NCI-H524 treated with DMSO at 0.1 percent for 48 hours (cell line): ENCODE measurements around the gene PEX10.

Experiments used
- DNase-seq: peaks from one replicate; lab custom pipeline; 2025; lab: John Stamatoyannopoulos, UW

Gene PEX10

DNA sequence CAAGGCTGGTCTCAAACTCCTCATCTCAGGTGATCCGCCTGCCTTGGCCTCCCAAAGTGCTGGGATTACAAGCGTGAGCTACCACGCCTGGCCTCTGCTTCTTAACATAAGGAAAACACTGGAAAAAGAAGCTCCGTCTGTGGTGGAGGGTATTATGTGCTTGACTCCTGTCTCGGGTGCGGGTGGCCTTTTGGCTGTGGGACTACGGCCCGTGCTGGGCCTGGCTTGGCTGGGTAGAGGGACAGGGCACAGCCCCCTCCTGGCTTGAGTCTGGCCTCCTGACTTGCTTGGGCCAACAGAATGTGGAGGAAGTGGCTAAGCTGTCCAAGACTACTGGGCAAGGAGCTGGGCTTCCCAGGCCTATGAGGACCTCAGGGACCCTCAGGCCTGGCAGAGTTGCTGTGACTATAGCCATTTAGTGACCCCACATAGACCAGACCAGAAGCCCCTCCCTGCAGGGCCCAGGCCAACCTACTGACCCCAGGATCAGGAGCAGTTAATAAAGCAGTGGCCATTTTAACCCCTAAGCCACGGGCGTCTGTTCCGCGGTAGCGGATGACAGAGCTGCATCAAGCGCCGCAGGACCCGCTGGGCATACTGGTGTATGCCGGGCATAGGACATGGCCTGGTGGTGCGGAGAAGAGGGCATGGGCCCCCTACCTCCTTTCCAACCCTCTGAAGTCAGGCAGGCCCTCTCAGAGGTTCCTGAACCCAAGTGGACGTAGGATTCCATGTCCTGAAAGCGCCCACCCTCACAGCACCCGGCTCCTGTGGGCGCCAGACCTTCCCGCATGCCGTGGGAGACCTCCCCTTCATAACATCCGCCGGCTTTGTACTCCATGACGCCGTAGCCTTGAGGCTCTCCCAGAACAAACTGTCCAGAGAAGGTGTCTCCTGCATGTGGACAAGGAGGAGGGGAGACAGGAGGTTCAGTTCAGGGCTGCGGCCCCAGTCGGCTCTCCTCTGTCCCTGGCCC lies 25.4 kb downstream of the PEX10 start:
- DNase-seq = no peak

DNA sequence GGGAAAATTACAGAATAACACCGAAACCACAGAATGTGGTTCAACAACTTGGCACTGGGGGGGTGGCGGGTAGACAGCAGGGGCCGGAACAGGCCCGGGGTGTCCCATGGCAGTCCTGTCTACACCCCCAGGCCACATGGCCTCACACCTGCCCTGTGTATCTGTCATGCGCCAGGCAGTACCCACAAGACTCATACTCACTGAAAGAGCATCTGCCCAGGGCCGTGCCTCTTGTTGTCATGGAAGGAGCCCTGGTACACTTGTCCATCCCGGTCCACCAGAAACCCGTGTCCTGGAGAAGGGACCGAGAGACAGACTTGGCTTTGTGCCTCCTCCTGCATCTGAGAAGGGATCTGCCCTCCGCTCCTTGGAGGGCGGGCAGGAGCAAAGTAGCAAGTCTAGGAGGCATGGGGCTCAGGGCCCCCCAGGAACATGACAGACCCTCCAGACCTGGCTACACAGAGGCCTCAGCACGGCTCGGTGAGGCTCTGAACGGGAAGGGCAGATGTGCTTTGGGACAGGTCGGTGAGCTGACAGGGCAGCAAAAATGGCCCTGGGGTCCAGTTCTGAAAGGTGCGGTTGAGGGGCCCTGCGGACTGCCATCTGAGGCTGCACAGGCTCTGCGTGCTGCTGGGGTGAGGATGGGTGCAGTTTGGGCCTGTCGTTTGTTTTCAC lies 26.6 kb downstream of the PEX10 start:
- no peak for DNase-seq

DNA sequence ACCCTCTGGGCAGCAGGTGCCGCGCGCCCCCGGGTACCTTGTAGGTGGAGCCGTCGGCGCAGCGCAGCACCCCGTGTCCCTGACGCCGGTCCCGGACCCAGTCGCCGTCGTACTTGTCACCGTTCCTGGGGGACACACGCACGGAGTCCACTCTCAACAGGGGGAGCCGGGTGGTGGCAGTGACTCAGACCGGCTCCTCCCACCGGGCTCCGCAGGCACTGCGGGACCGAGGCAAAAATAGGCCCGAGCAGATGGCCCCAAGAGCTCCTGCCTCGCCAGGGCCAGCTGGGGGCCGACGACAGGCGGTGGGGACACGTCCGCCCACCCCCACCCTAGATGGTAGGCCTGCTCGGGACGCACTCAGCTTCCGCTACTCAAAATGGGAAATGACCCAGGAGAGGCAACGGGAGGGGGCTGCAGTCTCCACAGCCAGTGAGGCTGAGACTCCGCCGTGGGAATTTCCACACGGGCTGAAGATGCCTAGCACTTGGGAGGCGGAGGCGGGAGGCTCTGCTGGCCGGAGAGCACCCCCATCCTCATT lies 27.4 kb downstream of the PEX10 start:
- no peak for DNase-seq

DNA sequence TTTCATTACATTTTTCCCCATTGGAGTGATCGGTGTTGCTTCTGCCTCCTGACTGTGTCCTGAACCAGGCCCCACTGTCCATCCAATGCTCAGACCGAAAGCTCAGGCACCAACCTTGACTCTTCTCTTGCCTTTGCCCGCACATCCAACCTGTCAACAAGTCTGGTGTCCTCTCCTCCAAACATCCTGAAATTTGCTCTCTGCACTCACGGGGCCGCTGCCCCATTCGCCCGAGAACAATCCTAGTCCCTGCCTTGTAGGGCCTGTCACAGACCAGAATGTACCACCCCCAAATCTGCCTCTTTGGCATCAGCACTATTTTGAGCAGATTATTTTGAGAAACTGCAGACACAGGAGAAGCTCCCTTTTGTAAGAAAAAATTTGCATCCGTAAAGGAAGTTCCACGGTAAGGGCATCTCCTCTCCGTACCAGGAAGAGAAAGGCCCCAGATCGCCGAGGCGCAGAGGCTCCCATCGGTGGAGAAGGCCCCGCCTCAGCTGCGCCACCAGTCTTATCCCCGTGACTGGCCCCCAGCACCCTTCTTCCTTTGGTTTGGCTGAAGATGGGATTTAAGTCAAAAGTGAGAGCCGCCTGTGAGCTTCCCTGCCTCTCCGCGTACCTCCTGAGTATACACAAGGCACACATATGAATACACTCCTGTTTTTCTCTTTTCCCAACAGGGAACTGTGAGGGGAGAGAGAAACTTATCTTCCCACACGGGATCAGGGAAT lies 28.1 kb downstream of the PEX10 start:
- DNase-seq = no peak

DNA sequence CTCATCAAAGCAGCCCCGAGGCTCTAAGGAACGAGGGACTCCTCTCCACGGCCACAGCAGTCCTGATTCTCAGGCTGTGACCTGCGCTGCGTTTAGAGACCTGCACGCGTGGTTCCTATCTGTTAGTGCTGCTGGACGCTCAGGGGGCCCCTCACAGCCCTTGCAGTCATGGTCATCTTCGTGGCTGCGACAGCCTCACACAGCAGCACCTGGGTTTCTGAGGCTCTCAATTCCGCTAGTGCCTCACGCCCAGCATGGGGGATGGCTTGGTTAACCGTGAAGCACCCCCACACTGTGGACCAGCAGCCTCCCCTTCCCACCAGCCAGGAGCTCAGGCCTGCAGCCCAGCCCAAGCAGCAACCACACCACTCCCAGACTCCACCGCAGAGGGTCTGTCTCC lies 28.8 kb downstream of the PEX10 start:
- no peak for DNase-seq

DNA sequence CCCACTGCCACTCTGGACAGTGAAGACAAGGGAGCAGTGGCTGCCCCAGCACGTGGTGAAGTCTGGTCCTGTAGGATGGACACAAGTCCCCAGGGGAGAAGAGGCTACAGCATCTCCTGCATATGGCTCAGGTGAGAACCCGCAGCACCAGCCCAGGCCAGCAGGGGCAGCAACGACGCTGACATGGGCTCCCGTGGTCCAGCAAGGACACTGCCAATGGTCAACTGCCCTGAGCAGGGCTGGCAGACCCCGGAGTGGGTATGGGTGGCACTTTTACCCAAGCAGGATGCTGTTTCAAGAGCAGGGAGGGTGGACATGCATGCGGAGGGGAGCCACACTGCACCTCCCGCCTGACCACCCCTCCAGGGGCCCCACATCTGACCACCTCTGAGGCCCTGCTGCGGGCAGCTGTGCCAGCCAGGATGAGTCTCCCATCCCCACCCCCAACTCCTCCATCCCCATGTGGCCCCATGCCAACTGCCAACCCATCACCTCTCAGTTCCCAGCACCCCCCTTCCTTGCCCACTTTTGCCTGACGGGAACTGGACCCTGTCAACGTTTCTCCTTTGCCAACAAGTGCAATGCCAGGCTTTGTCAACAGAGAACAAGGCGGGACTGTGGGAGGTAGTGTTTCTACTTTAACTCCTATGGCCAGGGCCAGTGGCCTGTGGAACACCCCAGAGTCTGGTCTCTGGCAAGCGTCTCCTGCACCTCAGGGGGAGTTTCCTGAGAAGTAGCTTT lies 29.6 kb downstream of the PEX10 start:
- no peak for DNase-seq

DNA sequence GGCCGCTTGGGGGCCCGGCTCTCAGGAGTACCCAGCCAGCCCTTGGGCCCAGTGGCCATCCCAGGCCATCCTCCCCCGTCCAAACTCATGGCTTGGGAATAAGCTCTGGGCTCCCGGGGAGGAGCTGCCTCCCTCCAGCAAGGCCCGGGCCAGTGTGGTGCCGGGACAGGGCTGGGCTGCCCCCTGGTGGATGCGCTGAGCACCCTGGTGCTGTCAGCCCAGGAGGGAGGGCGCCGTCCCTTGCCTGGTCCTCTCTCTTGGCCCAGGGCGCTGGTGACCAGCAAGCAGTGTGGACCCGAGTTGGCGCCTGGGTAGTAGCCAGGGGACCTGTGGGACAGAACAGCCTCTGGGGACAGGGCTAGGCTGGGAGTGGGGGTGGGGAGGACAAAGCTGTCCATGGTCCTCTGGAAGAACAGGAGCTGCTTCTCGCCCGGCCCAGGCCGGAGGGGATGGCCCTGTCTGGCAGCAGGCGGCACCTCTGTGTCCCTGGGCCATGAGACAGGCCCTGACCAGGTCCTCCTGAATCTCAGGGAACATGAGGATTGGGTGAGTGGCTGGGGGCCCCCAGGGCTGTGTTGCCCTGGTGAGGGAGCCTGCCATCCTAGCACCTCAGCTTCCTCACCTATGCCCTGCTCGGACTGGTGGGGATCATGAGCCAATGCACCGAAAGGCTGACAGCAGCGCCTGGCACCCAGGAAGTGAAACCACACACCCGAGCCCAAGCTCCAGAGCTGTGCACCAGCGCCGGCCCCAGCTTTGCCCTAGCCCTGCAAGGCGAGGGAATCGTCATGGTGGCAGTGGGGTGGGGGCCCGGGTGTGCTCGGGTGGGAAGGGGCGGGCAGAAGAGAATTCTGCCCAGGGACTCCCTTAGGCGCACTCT lies 30.4 kb downstream of the PEX10 start:
- no peak for DNase-seq

DNA sequence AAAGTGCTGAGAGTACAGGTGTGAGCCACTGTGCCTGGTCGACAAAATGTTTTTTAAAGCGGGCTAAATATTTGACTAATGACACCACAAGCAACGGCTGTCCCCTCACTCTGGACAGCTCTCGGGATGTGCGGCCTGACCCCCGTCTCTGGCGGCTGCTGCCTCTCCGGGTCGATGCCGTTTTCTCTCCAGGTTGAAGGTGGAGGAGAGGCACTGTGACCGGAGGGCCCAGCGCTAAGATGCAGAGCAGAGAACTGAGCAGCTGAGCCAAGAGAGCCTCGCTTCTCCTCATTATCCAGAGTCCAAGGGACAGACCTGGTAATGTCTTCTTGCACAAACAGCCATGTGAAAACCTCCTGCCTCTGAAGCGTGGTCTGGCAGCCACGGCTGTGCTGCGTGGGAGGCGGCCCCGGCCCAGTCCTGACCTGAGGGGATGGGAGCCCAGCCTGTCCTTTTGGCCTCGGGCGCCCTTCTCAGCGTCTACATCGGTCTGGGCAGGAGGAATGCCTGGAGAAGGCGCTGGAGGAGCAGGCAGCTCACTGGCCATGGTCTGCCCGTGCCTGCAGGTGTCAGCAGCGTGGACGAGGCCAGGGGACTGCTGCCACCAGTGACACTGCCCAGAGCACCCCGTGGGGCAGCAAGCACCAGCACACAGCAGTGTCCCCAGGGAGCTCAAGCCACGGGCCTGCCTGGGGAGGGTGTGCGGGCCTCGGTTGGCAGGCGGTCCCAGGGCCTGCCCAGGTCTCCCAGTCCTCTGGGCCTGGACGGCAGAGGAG lies 31.4 kb downstream of the PEX10 start:
- no peak for DNase-seq

DNA sequence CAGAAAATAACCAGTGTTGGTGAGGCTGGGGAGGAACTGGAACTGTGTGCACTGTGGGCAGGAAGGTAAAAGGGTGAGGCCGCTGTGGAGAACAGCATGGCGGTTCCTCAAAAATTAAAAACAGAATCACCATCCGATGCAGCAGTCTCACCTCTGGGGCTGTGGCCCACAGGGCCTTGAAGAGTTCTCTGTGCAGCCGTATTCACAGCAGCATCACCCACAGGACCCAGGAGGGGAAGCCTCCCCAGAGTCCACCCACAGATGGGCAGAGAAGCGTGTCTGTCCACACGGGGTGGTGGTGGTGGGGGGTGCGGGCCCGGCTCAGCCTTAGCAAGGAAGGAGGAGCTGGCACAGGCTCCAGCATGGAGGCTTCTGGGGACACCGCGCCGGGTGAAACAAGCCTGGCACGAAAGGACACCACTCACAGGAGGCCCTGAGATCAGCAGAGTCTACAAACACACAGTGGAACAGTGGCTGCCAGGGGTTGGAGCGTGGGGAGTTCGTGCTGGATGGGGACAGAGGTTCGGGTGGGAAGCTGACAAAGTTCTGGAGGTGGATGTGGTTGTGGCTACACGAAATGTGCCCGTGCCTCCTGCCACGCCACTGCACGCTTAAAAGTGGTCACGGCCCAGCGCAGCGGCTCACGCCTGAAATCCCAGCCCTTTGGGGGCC lies 32.5 kb downstream of the PEX10 start:
- no peak for DNase-seq

DNA sequence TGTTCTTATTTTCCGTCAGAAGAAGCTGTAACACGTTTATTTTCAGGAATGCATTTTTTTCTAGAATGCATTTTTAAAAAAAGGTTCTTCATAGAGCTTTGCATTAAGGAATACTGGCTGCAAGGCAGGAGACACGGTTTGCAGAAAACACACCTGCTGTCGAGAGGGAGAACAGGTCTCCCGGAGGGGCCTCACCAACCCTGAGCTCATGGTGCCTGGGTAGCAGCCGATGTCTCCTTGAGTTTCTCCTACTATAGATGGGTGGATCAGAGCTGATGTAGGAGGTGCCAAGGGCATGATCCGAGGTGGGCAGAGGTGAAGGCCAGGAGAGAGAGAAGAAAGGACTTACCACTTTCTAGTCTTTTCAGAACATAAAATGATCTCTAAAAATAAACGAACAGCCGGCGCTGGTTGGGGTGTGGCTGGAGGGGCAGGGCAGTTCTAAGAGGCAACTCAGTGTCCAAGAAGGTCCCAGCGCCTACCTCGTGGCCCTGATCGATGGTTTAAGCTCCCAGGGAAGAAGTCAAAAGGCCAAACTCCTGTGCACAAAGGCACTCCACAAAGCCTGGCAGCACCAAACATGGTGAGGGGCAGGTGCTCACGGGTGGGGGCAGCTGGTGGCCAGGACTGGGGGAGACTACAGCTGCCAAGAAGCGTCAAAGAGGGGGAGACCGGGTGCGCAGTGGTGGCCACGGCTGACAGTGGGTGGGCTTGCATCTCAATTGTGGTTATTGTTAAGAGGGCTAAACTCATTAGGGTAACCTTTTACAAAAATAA lies 33.2 kb downstream of the PEX10 start:
- DNase-seq = no peak

DNA sequence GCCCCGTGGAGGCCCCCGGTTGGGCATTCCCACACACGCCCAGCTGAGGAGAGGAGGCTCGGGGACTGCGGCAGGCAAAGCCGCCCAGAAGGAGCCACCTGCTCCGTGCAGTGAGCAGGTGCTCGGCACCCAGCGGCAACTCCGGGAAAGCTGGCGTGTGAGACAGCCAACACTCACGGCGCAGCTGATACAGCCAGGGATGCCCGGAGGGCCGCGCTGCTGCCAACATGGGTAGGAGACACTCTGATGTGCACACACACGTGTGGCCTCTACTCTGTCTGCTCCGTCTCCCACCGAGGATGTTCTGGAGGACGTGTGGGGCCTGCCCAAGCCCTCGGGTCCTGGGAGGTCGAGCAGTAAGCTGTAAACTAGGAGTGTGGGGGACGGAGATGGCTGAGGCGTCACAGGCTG lies 33.9 kb downstream of the PEX10 start:
- no peak for DNase-seq

DNA sequence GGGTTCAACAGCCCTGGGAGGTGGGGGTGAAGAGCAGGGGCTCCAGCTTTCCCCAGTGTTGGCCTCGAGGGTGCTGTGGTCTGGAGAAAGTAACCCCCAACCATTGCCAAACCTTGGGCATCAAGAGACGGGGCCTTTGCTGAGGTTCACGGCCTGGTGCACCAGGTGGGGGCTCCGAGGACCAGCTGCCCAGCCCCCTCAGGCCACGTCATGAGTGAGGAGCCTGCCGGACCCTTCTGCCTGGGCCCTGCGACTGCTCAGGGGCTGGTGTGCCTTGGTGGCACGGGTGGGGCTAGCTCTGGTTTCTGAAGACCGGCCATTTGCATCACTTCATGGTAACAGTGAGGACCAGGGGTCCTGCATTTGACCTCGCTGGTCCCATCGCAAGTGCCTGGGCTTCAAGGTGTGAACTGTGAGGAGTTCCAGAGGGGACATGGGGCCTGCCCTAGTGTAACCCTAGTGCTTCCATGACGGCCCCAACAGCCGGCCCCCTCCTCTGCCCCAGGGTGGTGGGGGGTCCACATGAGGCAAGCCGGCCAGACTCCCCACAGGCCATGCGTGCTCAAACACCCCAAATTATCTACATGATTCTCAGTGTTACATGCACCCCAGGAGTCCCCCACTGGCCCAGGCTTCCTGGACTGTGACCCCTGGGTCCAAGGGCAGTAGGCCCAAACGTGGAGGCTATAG lies 34.5 kb downstream of the PEX10 start:
- no peak for DNase-seq

DNA sequence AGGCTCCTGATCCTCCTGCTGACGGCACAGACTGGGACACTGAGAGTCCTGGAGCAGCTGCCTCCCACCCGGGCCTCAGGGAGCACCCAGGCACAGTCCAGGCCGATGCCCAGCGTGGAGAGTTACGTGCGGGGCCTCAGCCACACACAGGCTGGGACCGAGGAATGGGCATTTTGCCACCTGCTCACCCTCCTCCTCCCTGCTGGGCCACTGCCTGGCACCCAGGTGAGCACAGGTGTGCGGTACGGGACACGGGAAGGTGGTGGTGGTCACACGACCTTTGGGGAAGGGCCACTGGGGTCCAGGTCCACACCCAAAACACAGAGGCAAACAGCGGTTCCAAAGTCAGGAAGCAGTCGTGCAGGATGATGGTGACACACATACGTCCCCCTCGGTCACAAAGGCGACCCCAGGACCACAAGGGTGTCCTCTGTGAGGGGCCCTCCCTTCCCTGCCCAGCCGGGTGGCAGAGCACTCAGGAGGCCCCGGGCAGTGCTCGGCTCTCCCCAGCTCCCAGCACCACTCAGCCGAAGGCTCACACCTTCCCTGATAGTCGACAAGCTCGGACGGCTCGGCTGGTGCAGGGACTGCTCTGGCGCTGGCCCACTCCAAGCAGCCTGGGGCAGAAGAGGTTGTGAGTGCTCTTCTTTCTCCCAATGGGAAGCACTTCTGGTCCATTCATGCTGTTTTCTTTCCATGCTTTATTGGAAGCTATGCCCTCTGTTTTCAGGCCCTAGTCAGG lies 35.3 kb downstream of the PEX10 start:
- no peak for DNase-seq

DNA sequence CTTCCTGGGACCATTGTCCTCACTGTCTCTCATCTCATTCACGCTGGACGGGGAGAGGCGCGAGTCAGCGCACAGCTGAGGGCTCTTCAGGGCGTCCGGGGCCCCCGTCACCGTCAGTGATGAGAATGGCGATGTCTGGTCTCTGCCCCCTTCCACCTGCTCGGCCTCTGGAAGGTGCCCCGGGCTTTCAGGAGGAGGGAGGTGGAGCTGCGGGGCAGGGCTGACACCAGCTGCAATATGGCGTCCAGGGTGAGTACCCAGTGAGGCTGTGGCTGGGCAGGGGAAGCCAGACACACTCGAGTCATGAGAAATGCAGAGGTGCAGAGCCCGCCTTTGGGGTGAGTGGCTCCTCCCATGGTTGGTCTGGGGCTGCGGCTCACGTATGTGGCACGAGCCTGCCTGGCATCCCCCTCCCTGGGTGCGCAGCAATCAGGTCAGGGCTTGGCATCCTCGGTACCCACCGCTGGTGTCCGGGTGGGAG lies 36.1 kb downstream of the PEX10 start:
- no peak for DNase-seq

DNA sequence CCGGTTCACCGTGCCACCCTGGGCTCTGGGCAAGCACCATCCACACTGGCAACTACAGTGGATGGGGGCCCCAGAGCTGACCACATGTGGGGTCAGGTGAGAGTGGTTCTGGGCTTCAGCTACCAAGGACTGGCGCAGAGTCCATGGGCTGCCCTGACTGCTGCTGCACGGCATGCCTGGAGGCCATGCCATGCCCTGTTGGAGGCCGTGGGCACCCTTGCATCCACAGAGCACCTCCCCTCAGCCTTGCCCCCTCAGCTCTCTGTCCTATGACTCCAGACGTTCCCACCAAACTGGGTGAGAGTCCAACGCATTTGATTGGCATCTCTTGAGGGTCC lies 36.5 kb downstream of the PEX10 start:
- DNase-seq = no peak

DNA sequence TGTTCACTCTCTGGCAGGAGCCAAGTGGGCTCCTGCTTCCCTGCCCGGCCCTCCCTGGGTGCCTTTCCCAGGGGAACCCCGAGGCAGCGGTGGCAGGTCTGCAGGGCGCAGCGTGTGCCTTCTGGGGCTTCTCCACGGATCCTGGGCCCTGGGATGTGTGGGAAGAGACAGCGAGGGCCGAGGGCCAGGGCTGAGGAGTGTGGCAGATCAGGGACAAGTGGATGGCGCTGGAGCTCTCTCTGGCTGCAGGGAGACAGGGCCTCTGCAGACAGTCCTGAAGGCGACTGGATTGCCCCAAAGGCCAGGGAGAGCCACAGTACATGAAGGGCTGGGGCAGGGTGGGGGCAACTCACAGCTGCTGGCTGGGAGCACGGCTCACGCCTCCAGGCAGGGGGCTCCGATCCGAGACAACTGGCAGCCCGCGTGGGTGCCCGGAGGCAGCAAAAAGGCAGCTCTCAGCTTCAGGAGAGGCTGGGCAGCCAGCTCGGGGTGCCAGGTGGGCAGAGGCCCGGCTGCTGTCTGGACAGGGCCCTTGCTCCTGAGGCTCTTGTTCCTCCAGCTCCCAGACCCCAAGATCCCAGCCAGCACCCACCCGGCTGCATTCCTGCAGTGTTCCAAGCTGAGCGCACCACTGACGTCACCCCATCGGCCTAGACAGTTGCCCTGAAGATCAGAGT lies 37.0 kb downstream of the PEX10 start:
- no peak for DNase-seq
